Ovary (tissue), 3 donors: ENCODE results near the gene UPK3A.
"Not testable (repeated sequence)": the region's sequence is repeated elsewhere in the genome, so short reads cannot be mapped to it uniquely, and the experiment has no call there.

ENCODE experiments used
- CTCF ChIP-seq, 3 donors: fragments of 450-650 bp in 2 of 3; fragments of 200-600 bp in 1 of 3; IDR thresholded peaks; one replicate each; pipeline versions ENCODE4 v1.5.1 to v1.8.0; 2016 to 2022; ENCODE audit warnings: antibody characterized with exemption in 3 of 3, mild to moderate bottlenecking in 1 of 3
- EP300 ChIP-seq: sonication (generic); formaldehyde crosslinking; IDR thresholded peaks from one replicate; pipeline ENCODE4 v1.6.1; 2017; ENCODE audit warnings: antibody characterized with exemption
- POLR2A ChIP-seq: fragments of 450-650 bp; IDR thresholded peaks from one replicate; pipeline ENCODE4 v1.6.1; 2017; ENCODE audit warnings: antibody characterized with exemption, mild to moderate bottlenecking, moderate library complexity
- donor health status: DM: no; HTN: no; CAD: no.

- TF ChIP-seq POLR2A; CTCF (IDR thresholded peaks at IDR 0.05); EP300: not testable (repeated sequence)
These were observed 7.0 kb upstream of the UPK3A start for GRCh38 chr22:45277720-45278119.
